Renal cortical epithelial cell (primary cell): Measurements from ENCODE around the gene MRPL46. TPM values are rescaled to one million over a fixed set of nuclear protein-coding genes. Genes with fewer than 3 reads are reported as not detected.
"Not testable (repeated sequence)": the region's sequence is repeated elsewhere in the genome, so short reads cannot be mapped to it uniquely, and the experiment has no call there.

ENCODE experiments used
- DNase-seq: peaks from one replicate; pipeline ENCODE4 v3.0.0-alpha.2; 2011; ENCODE audit warnings: low read depth
- total RNA-seq: library from RNA; depleted of rRNA; stranded (reverse); fragments of >200 nt; gene quantifications from 2 replicates; pipeline ENCODE4 v1.2.3, GENCODE V29; 2014

The MRPL46 gene
- total RNA-seq, 1 donor from 2014 or later = 19.4 TPM

DNA sequence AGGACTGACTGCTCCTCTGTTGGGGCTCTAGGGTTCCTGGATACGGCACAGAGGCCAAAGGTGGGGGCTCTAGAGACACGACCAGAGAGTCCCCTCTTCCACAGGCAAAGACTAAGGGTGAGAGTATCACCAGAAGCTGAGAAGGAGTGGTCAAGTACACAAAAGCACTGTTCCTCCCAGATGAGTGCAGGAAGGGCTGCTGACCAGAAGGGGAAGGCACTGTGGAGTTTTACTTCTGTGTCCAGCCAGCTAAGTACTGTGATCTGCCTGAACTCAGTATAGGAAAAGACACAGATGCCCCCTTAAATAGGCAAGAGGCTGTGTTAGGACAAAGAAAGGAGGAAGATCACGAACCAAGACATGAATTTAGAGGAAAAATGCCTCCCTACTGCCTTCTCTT lies 12.0 kb upstream of the MRPL46 start:
- no peak for DNase-seq

DNA sequence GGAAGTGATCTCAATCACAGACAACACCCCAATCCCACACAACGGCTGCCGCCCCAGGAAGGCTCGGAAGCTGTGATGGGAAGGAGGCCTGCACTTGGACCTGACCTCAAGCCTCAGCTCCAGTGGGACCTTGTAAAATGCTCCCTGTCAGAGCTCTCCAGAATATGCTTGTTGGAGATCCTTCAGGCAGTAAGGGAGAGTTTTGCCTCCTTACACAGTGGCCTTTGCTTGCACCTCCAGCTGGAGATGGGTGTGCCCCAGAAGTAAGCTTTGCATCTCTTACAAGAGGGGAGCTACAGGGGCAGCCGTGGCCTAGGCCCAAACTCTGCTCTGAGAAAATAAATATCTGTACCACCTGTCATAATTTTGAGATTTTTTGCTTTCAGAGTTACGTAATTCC lies 10.7 kb upstream of the MRPL46 start:
- DNase-seq = no peak

DNA sequence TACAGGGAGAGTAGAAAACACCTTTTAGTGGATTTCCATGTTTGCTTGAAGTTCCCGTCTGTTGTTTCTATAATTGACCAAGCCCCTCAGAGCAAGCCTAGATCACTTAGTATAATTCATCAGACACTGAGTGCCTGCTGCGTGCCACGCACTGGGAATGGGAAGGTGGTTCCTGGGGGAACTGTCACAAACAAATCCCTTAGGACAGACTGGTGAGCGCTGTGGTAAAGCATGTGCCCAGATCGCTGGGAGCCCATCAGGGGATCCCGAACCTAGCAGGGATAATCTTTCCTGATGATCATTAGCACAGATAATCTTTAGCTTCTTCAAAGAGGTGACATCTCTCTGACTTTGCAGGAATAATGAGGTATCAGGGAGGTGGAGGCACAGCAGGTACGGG lies 9.9 kb upstream of the MRPL46 start:
- no peak for DNase-seq

DNA sequence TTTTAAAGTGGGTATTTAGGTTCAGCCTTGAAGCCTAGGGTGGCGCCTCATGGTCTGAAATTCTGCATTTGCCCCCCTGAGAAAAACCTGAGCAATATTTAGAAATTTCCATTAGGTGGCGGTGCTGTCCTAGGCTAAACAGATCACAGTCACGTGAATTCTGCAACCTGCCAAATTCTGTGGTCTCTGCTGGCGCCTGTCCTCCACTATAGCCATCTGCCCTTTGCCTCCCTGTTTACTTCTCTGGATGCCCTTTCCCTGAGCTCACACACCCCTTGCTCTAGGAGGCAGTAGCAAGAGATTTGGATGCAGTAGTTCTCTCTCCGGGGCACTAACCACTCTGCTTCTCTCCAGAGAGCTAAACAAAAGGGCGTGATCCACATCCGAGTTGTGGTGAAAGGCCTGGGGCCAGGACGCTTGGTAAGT lies 9.5 kb upstream of the MRPL46 start:
- peak; percentile 25 for DNase-seq

DNA sequence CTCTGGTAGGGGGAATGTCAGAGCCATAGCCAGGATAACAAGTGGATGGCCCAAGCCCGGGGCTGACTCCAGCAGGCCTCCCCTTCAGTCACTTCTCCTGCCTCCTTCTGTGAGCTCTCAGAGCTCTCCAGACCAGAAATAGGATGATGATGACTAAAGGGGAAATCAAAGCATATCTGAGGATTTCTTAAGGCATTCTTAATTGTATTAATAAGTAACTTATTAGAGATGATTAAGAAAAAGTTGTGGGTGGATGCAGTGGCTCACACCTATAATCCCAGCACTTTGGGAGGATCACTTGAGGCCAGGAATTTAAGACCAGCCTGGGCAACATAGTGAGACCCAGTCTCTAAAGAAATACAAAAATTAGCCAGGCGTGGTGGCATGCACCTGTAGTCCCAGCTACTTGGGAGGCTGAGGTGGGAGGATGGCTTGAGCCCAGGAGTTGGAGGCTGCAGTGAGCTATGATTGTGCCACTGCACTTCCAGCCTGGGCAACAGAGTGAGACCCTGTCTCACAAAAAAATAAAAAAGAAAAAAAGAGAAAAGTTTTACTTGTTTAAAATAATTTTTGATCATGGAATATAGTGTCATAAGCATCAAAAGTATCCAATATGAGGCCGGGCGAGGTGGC lies 6.6 kb upstream of the MRPL46 start:
- peak; percentile 93 for DNase-seq

DNA sequence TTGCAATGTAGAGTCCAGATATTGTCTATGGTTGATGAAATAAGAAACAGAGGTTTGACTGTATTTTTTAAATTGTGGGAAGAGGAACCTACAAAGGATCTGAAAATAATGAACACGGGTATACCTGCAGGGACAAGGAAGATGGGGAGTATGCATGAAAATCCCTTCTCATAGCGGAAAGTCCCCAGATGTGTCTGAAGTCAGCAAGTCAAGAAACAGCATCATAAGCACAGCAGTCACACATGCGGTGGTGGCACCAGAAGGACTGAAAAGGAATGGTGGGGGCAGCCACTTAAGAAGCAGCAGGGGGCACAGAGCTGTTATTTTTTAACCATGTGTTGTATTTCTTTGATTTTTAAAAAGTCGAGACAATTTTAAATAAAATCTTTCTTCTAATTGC lies 5.0 kb upstream of the MRPL46 start:
- DNase-seq = no peak

DNA sequence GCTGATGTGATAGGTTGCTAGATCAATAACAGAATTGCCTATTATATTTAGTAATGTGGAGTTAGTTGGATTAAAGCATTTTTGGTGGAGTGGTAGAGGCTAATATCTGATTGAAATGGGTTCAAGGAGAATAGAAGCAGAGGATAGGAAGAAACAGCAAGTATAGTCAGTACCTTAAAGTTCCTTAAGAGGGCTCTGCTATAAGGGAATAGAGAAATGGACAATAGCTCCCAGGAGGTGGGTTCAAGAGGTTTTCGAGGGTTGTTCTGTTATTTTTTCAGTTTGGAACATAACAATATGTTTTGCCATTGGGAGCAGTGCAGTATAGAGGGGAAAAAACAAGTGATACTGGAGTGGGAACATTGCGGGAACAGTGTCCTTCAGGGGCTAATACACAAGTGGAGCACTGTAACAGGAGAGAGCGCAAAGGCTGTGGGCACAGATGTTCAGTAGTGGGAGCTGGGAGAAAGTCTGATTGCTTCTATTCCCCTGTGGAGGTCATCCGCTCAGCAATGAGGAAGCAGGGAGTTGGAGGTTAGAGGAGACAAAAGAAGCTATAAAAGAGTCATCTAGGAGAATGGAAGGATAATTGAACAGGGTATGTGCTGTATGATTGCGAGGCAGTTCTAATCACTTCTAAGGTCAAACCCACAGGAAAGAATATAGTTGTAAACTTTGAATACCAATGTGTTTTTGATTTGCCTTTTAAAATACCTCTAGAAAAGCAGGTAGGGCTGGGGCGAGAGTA lies 3.6 kb upstream of the MRPL46 start:
- no peak for DNase-seq

DNA sequence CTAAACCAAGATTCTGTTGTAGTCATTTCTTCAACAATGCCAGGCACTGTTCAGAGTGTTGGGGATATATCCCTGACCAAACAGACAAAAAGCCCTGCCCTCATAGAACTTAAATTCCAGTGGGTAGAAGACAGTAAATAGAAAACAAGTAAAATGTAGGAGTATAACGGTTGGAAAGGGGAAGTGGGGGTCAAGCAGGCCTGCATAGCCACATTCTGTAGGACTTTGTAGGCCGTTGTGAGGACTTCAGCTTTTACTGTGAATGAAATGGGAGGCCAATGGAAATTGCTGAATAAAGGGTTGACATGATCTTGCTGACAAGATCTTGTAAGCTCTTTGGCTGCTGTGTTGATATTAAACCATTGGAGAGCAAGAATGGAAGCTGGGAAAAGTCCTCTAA lies 2.1 kb upstream of the MRPL46 start:
- DNase-seq = no peak

DNA sequence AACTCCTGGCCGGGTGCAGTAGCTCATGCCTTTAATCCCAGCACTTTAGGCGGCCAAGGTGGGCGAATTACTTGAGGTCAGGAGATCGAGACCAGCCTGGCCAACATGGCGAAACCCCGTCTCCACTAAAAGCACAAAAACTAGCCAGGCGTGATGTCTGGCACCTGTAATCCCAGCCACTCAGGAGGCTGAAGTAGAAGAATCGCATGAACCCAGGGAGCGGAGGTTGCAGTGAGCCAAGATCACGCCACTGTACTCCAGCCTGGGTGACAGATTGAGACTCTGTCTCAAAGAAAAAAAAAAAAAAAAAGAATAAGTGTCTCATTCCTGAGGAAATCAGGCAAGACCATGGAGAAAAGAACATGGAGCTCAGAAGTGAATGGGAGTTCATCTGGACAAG lies 1.5 kb upstream of the MRPL46 start:
- not testable (repeated sequence) for DNase-seq

DNA sequence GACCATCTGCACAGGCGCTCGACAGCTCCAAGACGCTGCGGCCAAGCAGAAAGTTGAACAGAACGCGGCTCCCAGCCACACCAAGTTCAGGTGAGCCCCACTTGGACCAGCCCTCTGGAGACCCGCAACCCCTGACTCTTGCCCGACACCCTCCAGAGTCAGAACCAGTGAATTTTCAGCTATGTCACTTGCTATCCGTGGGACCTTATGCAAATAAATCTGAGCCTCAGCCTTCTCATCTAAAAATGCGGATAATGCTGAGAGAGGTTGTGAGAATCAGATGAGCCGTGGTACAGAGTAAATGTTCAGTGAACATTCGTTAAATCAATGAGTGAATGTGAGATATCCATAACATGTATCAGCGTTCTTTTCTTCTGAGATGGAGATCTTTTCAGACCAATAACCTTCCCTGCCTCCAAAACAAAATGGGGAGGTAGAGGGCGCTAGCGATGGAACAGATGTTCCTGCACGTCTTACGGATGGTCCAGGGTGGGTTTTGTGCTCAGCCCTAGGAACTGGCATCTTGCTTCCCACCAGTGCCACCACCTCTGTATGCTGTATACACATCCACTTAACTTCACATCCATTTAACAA lies 844 bp upstream of the MRPL46 start:
- peak; percentile 13 for DNase-seq

DNA sequence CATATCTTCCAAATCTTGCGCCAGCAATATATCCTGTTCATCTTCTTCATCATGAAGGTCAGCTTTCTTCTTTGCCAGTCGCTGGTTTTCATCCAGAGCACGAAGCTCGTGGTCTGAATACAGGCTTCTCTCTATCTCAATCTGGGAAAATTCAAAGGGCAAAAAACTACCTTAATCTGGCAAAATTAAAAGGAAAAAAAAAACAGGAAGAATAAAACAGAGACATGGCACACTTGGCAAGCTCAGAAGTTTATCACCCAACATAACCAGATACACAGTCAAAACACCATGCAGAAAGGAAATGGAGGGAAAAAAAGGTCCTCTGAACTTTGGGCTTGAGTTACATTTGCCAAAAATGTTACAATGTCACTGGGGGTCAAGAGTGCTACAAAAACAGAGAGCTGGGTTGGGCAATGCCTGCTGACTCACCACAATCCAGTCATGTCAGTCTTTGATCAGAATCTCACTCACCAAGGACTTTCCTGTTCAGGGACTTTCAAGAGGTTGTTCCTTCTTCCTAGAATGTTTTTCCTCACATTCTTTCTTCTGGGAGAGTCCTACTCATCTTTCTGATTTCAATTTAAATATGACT lies 1.5 kb downstream of the MRPL46 start:
- peak; percentile 90 for DNase-seq

DNA sequence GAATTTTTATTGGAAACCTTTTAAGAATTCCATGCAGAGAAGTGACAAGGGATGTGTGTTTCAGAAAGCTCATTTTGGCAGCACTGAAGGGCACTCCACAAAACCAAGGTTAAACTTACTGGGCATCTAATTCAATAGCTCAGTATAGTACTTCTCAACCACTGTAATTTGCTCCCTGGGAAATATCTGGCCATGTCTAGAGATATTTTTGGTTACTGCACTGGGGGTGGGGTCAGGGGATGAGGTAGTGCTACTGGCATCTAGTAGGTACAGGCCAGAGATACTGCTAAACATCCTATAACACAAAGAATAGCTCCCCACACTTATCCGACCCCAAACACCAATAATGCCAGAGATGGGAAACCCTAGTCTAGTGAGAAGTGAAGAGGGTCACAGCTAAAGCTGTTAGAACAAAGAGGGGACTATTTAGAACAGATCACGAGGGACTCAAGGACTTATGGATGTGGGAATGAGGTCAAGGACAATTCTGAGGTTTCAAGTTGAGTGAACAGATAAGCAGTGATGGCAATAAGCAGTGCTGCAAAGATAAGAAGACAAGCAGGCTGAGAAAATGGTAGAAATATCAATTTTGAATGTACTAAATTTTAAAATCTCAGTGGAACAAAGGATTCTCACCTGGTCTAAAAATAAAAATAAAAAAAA lies 3.2 kb downstream of the MRPL46 start:
- DNase-seq = no peak

DNA sequence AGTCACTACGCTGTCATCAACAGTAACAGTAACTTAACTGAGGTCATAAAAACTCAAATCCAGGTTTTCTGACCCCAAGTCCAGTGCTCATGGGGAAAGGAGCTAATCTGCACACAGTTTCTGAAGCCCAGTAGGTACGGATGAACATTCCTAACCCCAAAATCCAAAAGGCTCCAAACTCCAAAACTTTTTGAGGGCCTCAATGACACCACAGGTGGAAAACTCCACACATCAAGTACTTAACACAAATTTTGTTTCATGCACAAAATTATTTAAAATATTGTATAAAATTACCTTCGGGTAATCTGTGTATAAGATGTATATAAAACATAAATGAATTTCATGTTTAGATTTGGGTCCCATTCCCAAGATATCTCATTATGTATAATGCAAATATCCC lies 10.5 kb downstream of the MRPL46 start:
- no peak for DNase-seq

DNA sequence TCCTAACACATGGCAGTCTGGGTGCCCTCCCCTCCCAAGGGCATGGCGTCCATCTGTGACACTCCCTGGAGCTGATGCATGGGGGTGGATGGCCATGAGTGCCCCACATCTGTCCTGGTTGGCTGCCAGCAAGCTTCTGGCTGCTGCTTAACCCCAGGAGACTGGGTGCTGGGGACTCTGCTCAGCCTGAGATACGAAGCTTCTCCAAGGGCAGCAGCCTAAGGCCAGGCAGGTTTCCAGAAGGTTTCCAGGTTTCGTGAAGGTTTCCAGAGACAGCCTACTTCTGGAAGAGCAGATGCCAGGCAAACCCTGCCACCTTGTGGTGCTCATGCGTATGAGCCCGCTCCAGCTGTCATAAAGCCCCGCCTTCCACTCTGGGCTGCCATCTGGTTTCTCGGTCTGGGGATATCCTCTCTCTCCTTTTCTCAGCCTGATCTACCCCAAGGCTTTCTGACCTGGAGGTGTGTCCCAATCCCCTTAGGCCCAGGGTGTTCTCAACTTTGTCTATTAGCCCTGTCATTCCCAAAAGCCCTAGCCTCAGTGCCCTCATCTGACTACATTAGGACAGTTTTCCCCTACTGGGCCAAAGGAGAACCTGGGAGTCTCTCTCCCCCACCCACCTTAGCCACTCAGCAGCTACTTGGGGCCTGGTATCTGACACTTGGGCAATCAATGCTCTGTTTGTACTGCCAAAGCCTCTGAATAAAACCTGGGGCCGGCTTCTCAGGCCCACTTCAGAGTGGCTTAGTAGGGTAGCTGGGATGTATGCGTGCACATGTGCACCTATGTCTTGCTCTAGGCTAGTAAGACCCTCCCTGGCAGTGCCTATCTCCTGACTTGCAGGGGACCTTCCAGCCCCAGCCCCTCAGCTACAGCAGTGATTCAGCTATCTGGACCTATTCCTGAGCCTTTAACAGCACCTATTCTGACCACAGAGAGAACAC lies 12.0 kb downstream of the MRPL46 start:
- peak; percentile 67 for DNase-seq

DNA sequence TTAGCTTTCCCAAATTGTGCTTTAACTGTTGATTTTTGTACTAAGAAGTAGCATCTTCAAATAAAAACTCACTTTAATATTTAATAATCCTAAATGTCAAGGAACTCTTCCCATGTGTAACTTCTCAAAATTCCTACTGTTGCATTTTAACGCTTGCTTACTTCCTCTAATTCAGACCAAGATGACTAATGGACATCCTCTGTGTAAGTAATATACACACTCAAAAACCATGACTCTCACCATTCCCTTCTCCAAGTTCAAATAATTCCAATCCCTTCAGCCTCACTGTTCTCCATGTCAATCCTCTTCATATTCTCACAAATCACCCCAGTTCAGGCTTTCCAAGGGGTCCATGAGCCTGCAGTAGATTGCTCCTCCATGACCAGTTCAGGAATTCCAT lies 13.0 kb downstream of the MRPL46 start:
- DNase-seq = no peak

DNA sequence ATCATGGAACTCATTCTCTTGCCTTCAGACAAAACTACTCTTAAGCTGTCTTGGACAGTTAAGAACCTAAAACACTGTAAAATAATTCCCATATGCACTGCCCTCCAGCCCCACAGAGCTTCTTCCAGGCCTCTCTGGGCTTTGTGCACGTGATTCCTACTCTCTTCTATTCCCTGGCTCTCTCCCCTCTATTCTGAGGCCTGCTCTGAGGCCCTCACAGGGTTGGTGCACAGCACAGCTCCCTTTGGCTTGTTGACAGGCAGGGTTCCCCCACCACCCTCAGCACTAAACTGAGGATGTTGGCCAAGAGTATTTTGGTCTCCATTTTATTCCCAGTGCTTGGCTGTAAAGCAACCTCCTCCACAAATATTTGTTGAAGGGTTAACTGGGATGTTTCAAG lies 13.5 kb downstream of the MRPL46 start:
- no peak for DNase-seq

DNA sequence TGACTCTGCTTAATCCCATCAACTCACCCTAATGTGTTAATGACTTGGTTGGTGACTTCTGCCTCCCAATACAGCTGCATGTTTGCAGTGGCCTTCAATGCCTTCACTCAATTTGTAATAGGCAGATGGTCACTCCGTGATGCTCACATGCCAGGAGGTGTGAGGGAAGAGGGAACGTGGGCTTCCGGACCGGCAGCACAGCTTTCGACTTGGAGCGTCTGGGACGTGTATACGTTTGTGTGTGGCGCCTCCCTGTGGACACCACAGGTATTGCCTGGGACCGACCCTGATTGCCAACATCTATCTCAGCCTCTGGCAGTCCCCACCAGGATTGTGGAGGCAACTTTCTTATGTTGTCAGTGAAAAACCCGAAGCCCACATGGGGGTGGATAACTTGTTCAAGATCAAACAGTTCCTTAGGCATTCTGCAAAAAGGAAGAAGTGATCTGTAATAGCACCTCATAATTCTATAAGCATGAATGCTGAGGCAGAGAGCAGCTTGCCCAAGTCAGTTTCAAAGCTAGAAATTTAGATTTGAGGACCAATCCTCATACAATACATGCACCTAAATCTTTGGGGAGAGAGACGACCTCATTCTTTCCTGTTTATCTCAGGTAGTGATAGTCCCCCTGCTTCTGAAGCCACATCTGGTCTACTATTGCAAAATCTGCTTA lies 16.9 kb downstream of the MRPL46 start:
- peak; percentile 42 for DNase-seq

DNA sequence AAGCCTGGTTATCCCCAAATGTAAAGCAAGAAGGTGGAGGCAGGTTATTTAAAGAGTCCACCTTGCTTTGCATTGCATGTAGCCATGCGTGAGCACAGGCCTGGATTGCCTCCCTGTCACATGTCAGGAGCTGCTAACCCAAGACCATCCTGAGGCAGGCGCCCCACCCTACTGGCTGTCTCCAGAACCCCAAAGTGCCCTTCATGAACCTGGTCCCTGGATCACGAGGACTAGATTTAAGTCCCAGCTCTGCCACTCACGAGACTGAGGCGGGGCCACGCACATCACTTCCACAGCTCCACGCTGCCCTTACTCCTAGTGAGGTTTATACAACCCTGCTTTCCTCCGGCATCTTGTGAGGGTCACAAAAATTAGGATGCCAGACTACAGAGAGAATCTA lies 17.6 kb downstream of the MRPL46 start:
- DNase-seq = no peak

DNA sequence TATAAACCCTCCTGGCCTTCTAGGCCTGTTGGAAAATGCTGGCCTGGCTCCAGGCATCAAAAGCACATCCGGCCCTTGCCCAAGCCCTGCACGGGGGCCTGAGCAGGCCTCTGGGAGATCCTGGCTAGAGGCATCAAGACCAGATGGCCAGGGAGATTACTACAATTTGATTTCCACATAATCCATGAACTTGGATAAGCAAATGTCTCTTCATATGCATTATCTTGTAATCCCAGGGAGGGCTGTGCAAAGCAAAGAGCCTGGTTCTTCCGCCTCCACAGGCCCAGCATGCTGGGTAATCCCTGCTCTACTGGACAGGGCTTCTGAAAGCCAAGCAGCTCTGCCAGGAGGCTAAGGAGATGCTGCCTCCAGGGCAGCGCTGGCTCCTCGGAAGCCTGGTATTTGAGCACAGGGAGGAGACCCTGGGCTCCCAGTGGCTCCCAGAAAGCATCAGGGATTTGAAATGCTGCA lies 18.2 kb downstream of the MRPL46 start:
- no peak for DNase-seq

DNA sequence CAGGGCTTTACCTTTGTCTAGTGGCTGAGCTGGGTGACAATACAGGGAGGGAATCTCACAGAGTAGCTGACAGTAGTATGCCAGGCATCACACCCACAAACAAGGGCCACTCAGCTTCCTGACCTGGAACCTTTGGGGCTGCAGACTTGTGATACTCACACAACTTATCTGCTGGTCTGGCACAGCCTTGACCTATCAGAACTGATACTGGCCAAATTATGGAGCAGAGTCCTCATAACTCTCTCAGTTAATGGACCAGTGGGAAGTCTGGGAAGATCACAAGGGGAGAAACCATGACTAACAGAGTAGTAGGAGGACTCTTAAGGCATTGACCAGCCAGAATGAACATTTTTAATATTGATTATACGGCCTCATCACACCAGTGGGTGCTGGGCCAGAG lies 19.4 kb downstream of the MRPL46 start:
- DNase-seq = no peak

DNA sequence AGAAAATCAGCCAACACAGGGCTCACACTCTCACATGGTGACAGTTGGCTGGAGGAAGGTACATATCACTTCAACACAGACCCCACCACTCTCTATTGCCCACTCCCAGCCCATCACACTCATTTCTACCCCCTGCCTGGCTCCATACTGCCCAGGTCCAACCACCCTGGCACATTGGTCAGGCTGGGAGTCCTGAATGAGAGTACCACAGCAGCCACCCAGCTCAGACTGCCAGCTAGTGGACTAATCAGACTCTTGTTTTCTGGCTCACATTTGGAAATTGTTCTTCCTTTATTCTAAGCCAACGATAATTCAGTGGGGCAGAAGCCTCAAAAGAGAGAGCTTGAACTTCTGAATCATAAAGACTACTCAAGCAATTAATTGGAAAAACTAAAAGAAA lies 20.0 kb downstream of the MRPL46 start:
- no peak for DNase-seq
